ENCODE measurements around the gene GNAS-AS1.

Gene GNAS-AS1

GRCh38 chr20:58884966-58885365, 34.3 kb upstream of the GNAS-AS1 start:
- DNase-seq (ENCODE audit: low spot score), result no peak

- no peak for DNase-seq (ENCODE audit: low spot score)
These were observed 32.6 kb upstream of the GNAS-AS1 start for GRCh38 chr20:58883241-58883691.

- no peak for DNase-seq (ENCODE audit: low spot score)
These were observed 32.0 kb upstream of the GNAS-AS1 start for GRCh38 chr20:58882704-58883089.

- peak; percentile 43 for DNase-seq (ENCODE audit: low spot score)
These were observed 30.5 kb upstream of the GNAS-AS1 start for GRCh38 chr20:58880994-58881752.

DNA sequence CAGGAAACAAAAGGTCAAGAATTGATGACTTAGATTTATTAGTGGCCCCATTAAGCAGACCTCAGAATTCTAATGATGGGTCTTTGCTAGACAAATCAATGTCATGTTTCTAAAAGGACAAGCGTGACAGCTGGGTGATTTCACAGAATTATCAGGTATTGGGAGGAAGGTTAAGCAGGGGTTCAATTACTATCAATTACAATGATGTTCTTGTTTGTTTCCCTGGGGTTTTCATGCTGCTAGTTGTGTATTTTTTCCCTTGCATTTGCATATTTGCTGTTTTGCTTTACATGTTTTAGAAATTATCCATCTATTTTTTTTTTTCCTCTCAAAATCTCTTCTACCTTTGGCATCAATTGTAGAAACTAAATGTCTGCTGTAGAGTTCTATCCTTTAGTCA, 29.7 kb upstream of the GNAS-AS1 start:
- DNase-seq (ENCODE audit: low spot score), result no peak

- DNase-seq (ENCODE audit: low spot score), result no peak
These were observed 27.7 kb upstream of the GNAS-AS1 start for GRCh38 chr20:58878399-58878798.

- no peak for DNase-seq (ENCODE audit: low spot score)
These were observed 27.3 kb upstream of the GNAS-AS1 start for GRCh38 chr20:58877976-58878360.

DNA sequence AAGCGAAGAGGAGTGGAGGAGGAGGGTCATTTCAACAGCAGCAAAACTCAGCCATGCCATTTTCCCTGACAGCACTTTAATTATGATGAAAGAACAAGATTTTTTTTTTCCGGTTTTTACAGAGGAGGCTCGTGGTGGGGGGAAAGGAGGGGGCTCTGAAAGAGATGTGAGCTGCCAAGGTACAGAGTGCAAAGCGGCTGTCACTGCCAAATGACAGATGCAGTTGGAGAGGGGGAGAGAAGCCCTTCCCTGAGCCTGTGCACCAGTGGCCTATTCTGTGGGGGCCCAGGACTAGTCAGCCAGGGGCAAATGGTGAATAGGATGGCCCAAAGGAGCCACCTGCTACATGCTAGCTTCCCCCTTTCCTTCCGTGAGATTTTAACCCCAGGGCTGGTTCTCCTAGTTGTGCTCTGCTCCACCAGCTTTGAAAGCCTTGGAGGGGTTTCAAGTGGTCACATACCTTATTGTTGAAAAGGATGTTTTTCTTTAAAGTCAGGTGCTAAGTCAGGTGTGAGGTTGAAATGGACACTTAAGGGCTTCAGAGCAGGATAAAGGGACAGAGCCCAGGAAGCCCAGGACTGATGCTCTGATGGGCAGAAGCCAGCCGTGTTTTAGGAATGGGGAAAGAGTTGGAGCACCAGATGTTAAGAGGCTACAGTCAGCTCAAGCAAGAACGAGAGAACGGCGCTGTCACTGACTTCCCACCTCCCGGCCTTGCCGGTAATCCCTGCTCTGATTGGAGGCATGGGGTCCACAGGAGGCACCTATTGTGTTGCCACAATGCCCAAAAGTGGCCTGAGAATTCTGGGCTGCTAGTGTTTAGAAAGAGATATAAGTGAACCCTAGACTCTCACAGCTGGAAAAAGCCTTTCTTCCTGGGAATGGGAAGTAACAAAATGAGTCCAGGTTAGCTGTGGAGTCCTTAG, 26.6 kb upstream of the GNAS-AS1 start:
- no peak for DNase-seq (ENCODE audit: low spot score)

- DNase-seq (ENCODE audit: low spot score), result no peak
These were observed 25.7 kb upstream of the GNAS-AS1 start for GRCh38 chr20:58876437-58876836.

- DNase-seq (ENCODE audit: low spot score), result no peak
These were observed 24.9 kb upstream of the GNAS-AS1 start for GRCh38 chr20:58875541-58876134.

GRCh38 chr20:58875111-58875510, 24.4 kb upstream of the GNAS-AS1 start:
- no peak for DNase-seq (ENCODE audit: low spot score)

GRCh38 chr20:58874469-58874868, 23.8 kb upstream of the GNAS-AS1 start:
- DNase-seq (ENCODE audit: low spot score), result no peak

GRCh38 chr20:58871533-58872102, 20.9 kb upstream of the GNAS-AS1 start:
- DNase-seq (ENCODE audit: low spot score), result no peak

DNA sequence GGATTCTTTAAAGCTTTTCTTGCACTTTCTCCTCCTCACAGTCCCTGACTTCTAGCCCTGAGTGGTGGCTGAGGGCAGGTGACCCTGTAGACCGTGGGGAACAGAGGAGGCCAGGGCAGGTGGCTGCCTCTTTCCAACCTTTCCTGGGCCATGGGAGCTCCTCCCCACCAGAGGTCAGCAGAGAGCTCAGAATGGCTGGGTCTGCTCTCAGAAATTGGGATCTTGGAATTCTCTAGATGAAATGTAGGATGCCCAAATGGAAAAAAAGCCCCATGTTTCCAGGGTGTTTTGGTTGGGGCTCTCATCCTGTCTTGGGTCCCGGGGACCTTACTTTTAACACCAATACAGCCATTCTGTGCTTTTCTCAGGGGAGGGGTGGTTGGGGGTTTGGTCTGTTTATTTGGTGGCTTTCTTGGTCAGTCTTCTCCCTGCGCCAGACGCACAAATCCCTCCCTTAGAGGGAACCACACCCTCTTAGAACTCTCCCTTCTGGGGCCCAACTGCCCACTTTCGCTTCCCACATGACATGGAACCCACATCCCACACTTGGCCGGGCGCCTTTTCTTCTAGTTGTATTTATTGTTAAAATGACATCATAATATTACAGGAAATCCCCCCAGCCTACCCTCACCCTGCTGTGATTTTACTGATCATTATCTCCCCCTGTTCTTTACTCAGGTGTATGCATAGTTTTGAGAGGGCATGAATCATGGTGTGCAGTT, 19.8 kb upstream of the GNAS-AS1 start:
- DNase-seq (ENCODE audit: low spot score), result peak; percentile 59

DNA sequence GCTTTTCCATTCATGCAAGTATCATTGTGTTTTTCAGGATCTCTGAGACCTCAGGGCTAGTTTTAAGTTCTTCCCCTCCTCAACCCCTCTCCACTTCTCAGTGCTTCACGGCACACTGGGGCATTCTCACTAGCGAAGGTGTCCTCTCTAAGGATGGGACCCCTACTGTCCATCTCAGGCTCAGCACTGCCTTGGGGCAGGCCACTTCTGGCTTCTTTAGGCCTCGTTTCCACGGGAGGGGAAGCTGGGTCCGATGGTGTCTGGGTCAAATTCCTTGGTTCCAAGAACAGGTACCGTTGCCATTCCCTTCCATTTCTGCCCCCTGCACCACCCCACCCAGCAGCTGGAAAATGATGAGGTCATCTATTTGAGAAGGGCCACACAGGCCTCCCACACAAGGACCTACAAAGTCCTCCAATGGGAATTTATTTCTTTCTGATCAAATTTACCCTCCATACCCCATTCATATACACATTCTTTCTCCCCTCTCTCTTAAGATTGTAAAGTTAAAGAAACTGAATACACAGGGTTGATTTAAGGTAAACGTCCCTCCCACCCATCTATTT, 19.0 kb upstream of the GNAS-AS1 start:
- DNase-seq (ENCODE audit: low spot score), result no peak

GRCh38 chr20:58868795-58869194, 18.1 kb upstream of the GNAS-AS1 start:
- no peak for DNase-seq (ENCODE audit: low spot score)

- no peak for DNase-seq (ENCODE audit: low spot score)
These were observed 16.5 kb upstream of the GNAS-AS1 start for GRCh38 chr20:58867211-58867610.

GRCh38 chr20:58865843-58866242, 15.1 kb upstream of the GNAS-AS1 start:
- no peak for DNase-seq (ENCODE audit: low spot score)

GRCh38 chr20:58864346-58864745, 13.6 kb upstream of the GNAS-AS1 start:
- DNase-seq (ENCODE audit: low spot score), result peak; percentile 39

GRCh38 chr20:58863044-58863790, 12.5 kb upstream of the GNAS-AS1 start:
- no peak for DNase-seq (ENCODE audit: low spot score)
